Endothelial cell of umbilical vein (primary cell): ENCODE measurements around the gene GAR1.

ENCODE experiments used
- CTCF ChIP-seq, 2 donors: IDR thresholded peaks; 1 replicate in 1 of 2; 2 replicates in 1 of 2; pipeline ENCODE4 v1.5.1; 2011; ENCODE audit warnings: low read length in 2 of 2, mild to moderate bottlenecking in 2 of 2, moderate library complexity in 2 of 2, control low read depth in 1 of 2, inconsistent platforms in 1 of 2, low read depth in 1 of 2; ENCODE audit not compliant: insufficient read depth in 1 of 2; ENCODE audit errors: extremely low read depth in 1 of 2
- EZH2 ChIP-seq: IDR thresholded peaks from 2 replicates; pipeline ENCODE4 v1.6.1; 2012; ENCODE audit warnings: borderline replicate concordance, low read depth, mild to moderate bottlenecking, moderate library complexity, low read length, inconsistent platforms; ENCODE audit not compliant: severe bottlenecking
- JUN ChIP-seq: IDR thresholded peaks from 2 replicates; pipeline ENCODE4 v1.6.1; 2011; ENCODE audit warnings: borderline replicate concordance, low read depth; ENCODE audit not compliant: insufficient read length, insufficient read depth
- MAX ChIP-seq: IDR thresholded peaks from 2 replicates; pipeline ENCODE4 v1.6.1; 2011; ENCODE audit not compliant: insufficient read depth, insufficient read length
- MYC ChIP-seq: IDR thresholded peaks from one replicate; pipeline ENCODE4 v1.6.1; 2011; ENCODE audit warnings: mild to moderate bottlenecking, low read depth, low read length
- POLR2A ChIP-seq: IDR thresholded peaks from 2 replicates; pipeline ENCODE4 v1.6.1; 2012; ENCODE audit warnings: low read depth, mild to moderate bottlenecking, control low read depth, low read length
- POLR2AphosphoS5 ChIP-seq: IDR thresholded peaks from 2 replicates; pipeline ENCODE4 v1.6.1; 2012; ENCODE audit warnings: low read depth, mild to moderate bottlenecking, control low read depth, low read length, moderate library complexity; ENCODE audit not compliant: insufficient read depth

GRCh38 chr4:109816082-109816442 is 500 bp downstream of the GAR1 start:
- TF ChIP-seq EZH2 (no peak), MYC (no peak), CTCF (IDR thresholded peaks at IDR 0.05; ENCODE audit: extremely low read depth in 1 of 2, insufficient read depth in 1 of 2, low read depth in 1 of 2, low read length in 2 of 2) (no peak), POLR2A (no peak), JUN (no peak), MAX (no peak), POLR2AphosphoS5 (no peak)
